Stimulated activated CD8-positive, alpha-beta memory T cell treated with anti-CD3 and anti-CD28 coated beads, Interleukin-4, amount 100 ng/mL, for 4 hours (primary cell): ENCODE results near the gene EDC3.

Experiments
- DNase-seq, 2 donors: peaks; one replicate each; pipeline ENCODE4 v3.0.0-alpha.2; 2020; ENCODE audit warnings: low read depth in 2 of 2, low spot score in 1 of 2

Gene EDC3

GRCh38 chr15:74585191-74585590 is 110.6 kb downstream of the EDC3 start:
- no peak for DNase-seq

DNA sequence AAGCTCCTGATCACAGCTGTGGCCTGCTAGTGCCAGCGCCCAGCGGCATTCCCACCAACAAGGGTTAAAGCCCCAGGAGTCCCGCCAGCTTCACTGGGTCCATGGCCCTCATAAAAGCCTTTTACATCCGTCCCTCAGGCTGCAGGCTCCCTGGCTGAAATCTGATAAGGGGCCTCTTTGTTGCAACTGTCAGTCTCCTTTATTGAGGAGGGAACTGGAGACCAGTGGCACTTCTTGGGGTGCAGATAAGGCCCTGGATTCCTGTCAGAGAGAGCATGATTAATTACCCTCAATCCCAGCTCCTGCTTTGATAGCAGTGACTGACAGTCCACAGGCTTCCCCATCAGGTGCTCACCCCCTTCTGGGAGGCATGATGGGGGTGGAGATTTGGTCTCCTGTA is 111.0 kb downstream of the EDC3 start:
- DNase-seq: no peak

DNA sequence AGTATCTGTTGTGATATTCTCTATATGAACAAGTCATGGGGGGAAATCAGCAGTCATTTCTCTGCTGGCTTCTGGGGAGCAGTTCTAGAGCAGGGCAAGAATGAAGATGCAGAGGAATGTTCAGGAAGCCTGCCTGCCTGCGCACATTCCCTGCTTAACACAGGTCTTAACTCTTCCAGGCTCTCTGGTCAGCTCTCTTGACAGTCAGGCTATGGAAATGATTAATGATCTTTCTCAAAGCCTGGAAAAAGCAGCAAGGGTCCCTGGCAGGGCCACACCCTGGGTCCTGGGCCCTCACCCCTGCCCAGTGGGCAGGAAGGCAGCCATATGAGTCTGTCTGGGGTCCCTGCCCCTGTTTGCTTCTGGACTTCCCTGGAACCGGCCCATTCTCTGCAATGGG is 111.6 kb downstream of the EDC3 start:
- no peak for DNase-seq
